ENCODE measurements around the gene GALNT2.

GALNT2 gene

GRCh38 chr1:230279583-230279945 lies 212.5 kb downstream of the GALNT2 start:
- DNase-seq (ENCODE audit: low read depth), result no peak

- DNase-seq (ENCODE audit: low read depth), result no peak
Observed at GRCh38 chr1:230280054-230280795, 213.2 kb downstream of the GALNT2 start.

DNA sequence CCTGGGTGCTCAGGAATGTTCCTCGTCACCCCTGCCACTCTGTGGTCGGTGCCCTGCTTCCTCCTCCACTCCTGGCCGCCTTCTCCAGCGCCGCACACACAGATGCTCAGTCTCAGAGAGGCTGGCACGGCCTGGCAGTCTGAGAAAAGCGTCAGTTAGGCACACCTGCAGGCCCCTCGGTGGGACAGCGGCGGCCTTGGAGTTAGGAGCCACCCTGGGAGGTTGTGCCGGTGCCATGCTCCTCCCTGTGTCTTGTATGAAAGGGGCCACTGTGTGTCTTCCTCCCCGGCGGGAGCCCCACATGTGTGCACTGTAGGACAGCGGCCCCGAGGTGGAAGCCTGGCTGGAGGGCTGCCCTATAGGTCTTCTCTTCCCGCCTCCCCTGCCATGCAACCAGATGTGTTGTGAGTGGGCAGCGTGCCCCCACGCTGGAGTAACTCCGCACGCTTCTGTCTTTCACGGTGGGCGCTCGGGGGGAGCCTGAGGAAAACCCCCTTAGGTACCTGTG lies 213.9 kb downstream of the GALNT2 start:
- DNase-seq (ENCODE audit: low read depth), result no peak

- DNase-seq (ENCODE audit: low read depth), result no peak
Observed at GRCh38 chr1:230281556-230281955, 214.5 kb downstream of the GALNT2 start.

DNA sequence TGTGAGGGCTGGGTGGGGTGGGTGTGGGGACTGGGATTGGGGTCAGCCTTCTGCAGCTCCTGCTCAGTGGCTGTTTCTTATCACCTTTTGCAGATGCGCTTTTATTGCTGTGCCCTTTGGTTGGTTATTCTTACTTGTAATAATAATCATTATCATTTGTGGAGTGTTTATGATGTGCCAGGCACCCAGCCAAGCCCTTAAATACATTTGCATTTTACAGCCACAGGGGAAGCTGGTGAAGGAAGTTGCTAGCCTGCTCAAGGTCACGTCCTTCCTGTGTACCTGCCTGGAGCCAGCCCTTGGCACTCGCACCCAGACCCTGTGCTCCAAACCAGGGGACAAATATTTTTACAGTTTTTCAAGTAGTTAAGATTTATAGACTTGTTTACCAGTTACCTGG lies 215.1 kb downstream of the GALNT2 start:
- DNase-seq (ENCODE audit: low read depth), result no peak

DNA sequence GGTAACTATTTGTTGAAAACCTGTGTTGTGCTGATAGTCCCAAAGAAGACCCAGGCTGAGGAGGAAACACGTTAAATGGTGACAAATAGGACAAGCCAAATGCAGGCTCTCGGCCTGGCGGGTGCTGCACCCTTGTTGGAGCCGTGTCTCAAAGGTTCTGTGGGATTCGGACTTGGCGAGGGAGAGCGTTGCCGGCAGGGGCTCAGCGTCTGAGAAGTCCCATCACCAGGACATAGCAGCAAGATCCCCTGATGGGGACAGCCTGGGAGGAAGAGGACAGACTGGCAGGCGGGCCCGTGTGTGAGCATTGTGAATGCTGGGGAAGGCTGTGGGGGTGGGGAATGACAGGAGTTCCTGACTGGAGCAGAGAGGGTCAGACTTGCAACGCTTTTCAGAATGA lies 216.6 kb downstream of the GALNT2 start:
- no peak for DNase-seq (ENCODE audit: low read depth)

DNA sequence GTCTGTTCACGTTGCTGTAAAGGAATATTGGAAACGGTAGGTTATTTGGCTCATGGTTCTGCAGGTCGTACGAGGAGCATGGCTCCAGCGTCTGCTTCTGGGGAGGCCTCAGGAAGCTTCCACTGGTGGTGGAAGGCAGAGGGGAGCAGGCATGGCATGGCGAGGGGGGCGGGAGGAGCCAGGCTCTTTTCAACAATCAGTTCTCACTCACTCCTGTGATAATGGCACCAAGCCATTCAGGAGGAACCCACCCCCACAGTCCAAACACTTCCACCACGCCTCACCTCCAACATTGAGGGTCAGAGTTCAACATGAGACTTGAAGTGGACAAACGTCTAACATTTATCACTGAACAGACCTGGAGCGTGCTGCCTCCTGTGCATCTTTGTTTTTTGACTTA lies 217.9 kb downstream of the GALNT2 start:
- DNase-seq (ENCODE audit: low read depth), result no peak

DNA sequence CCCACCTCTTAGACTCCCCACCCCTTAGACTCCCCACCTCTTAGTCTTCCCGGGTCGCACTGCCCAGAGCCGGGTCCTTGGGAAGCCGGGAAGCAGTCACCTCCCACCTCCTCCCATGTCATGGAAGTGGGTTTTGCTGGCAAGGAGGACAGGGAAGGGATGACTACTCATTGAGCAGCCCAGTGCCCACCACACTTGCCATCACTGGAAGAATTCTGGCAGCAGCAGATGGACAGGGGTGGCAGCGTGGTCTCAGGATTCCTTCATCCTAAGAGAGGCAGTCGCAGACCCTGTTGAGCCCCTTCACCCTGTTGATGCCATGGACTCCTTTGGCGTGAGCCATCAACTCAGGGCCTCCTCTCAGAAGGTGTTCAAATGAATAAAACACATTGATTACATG lies 218.3 kb downstream of the GALNT2 start:
- DNase-seq (ENCODE audit: low read depth), result no peak

- DNase-seq (ENCODE audit: low read depth), result no peak
Observed at GRCh38 chr1:230286166-230286889, 219.3 kb downstream of the GALNT2 start.

- no peak for DNase-seq (ENCODE audit: low read depth)
Observed at GRCh38 chr1:230286890-230287269, 219.8 kb downstream of the GALNT2 start.

DNA sequence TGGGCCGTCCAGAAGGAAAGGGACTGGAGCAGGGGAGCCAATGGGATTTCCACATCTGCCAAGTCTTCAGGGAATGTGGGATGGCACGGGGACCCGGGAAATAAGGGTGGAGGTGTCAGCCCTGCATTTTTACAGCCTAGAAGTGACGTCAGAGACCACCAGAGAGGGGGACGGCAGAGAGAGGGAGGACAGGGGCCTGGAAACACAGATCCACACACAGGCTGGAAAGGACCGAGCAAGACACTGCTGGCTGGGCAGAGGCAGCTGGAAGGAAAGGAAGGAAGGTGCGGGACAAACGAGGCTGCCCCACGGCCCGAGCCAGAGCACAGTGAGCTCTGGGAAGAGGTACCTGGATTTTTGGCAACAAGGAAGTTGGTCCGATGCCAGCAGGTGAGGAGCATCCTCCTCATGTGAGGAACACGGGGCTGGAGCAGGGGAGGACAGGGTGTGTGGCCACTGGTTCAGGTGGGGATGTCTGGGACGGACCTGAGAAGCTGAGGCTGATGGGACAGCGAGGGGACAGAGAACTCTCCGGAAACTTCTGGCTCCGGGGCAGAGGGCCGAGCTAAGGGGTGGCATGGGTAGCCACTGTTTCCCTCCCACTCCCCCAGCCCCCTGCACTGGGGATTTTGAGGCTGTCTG lies 220.8 kb downstream of the GALNT2 start:
- no peak for DNase-seq (ENCODE audit: low read depth)

DNA sequence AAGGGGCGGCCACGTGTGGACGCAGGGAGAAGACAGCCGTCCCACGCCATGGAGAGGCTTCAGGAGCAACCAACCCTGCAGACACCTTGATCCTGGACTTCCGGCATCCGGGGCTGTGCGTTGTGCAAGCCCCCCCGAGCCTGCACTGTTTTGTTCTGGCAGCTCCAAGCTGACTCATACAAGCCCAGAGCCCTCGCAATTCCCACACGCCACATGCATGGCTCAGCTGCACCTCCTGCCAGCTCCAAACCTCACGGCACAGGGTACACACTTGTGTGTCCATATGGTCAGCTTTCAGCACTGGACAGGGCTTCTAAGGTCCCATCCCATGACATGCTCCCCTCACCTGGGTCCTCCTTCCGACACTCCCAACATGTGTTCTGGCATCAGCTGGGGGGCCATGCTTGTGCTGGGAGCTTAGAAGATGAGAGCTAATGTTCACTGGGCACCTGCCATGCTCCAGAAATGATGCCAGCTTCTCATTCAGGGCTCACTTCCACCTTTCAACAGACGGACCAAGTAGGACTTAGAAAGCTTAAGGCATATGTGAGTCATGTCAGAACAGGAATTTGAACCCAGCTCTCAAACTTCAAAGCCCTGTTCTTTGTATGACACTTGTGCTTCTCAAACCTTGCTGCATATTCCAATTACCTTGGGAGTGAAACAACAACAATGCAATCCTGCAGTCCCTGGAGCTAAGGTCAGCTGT lies 221.8 kb downstream of the GALNT2 start:
- DNase-seq (ENCODE audit: low read depth), result peak; percentile 32

DNA sequence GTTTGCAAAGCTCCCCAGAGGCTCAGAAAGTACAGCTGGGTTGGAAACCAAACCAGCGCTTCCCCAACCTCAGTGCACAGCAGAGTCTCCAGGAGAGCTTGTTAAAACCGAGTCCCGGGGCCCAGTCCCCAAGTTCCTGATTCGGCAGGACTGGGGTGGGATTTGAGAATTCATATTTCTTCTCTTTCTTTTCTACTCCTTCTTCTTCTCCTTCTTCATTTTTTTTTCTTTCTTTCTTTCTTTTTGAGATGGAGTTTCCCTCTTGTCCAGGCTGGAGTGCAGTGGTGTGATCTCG lies 222.3 kb downstream of the GALNT2 start:
- no peak for DNase-seq (ENCODE audit: low read depth)

- DNase-seq (ENCODE audit: low read depth), result no peak
Observed at GRCh38 chr1:230291731-230292620, 224.9 kb downstream of the GALNT2 start.

GRCh38 chr1:230292689-230293389 lies 225.8 kb downstream of the GALNT2 start:
- DNase-seq (ENCODE audit: low read depth), result no peak

DNA sequence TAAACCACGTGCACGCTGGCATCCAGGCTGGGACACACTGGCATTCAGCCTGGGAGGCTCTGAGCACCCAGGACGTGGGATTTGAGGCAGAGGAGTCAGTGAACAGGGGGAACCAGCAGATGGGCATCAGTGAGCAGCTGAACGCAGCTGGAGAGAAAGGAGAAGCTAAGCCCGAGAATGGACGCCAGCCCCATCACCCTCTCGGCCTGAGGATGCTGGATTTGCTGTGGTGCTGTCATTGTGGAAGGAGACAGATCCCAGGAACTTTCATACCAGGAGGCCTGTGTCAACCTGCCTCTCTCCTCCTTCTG lies 226.3 kb downstream of the GALNT2 start:
- no peak for DNase-seq (ENCODE audit: low read depth)

- DNase-seq (ENCODE audit: low read depth), result no peak
Observed at GRCh38 chr1:230295367-230295766, 228.3 kb downstream of the GALNT2 start.

DNA sequence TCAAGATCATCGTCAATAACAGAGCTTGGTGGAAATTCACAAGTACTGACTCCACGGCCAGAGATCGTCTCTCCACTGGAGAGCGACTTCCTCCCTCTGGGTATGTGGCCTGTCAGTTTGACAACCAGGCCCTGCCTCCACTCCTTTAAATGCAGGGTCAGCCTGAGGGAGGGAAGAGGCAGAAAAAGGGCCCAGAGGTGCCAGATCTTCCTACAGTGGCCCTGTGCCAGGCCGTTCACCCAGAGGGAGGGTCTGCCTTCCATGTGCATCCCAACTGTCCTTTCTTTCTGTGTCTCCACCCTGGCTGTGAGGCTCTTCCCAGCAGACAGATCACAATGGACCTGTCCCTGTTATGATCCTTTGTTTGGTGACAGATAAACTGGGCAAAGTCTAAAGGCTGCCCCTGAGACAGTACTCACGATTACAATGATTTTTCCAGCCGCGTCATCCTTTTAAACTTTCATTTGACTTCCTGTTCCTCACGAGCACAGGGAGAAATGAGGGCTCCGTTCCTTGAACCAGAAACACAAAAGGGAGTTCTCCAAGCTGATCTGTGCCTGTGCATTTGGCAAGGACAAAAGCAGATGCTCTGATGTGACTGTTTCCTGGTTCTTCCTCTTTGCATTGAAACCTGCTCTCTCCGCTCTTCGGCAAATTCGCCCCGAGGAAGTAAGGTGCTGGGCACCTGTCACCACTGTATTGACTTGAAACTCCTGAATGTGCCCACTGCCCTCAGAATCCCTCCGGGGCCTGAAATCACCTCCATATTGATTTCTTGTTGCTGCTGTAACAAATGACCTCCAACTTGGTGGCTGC lies 232.4 kb downstream of the GALNT2 start:
- DNase-seq (ENCODE audit: low read depth), result no peak

GRCh38 chr1:230300322-230301301 lies 233.6 kb downstream of the GALNT2 start:
- DNase-seq (ENCODE audit: low read depth), result no peak

Measured in ELR (cell line).